Measurements from ENCODE around the gene LRMDA. TPM values are rescaled to one million over a fixed set of nuclear protein-coding genes. Genes with fewer than 3 reads are reported as not detected.

LRMDA gene
- polyA plus RNA-seq, 3 donors, result 39.8 to 59.6 (median 56.4) TPM

- H3K4me3 ChIP-seq (replicated peaks in 1 of 3; ENCODE audit: low read depth in 2 of 3, low read length in 3 of 3), result no peak overlapping the region
- H4K20me1 ChIP-seq (ENCODE audit: insufficient read depth, low read length), result no peaks in the 10 kb centered on the region
Measured at GRCh38 chr10:76007667-76008181, 576.3 kb downstream of the LRMDA start.

GRCh38 chr10:76009531-76009930 lies 578.1 kb downstream of the LRMDA start:
- Histone ChIP-seq H3K4me3 (replicated peaks in 1 of 3; ENCODE audit: low read depth in 2 of 3, low read length in 3 of 3) (no peak overlapping the region), H2AFZ (ENCODE audit: insufficient read depth, low read depth, low read length, poor library complexity, severe bottlenecking) (no peak overlapping the region), H3K4me1 (ENCODE audit: control insufficient read depth in 1 of 2, insufficient read depth in 2 of 2, low read length in 2 of 2) (no peaks in the 10 kb centered on the region), H3K36me3 (replicated peaks in 1 of 2; ENCODE audit: control insufficient read depth in 1 of 2, insufficient read depth in 2 of 2, low read length in 2 of 2) (no peaks in the 10 kb centered on the region), H3K79me2 (ENCODE audit: insufficient read depth, low read length) (no peaks in the 10 kb centered on the region), H3K27me3 (ENCODE audit: control insufficient read depth in 2 of 2, insufficient read depth in 2 of 2, low read length in 2 of 2) (no peaks in the 10 kb centered on the region), H4K20me1 (ENCODE audit: insufficient read depth, low read length) (no peaks in the 10 kb centered on the region), H3K4me2 (replicated peaks; ENCODE audit: extremely low read depth, low read length, poor library complexity, severe bottlenecking) (no peak overlapping the region), H3K27ac (ENCODE audit: low read depth in 1 of 2, low read length in 2 of 2) (no peak overlapping the region), H3K9me3 (replicated peaks in 1 of 2; ENCODE audit: control insufficient read depth in 1 of 2, insufficient read depth in 1 of 2, low read length in 2 of 2) (no peaks in the 10 kb centered on the region), H3K9ac (ENCODE audit: insufficient read depth, low read length, poor library complexity, severe bottlenecking) (no peak overlapping the region)
- H3K27ac Mint-ChIP-seq, result no peak overlapping the region
- H3K4me3 Mint-ChIP-seq, result no peak overlapping the region
- no peaks in the 10 kb centered on the region for H3K9me3 Mint-ChIP-seq
- no peak for TF ChIP-seq CTCF (IDR thresholded peaks at IDR 0.05)
- WGBS (ENCODE audit: insufficient coverage), result 94% methylated on average over 3 of the region's 11 CpGs
- H3K27me3 Mint-ChIP-seq (ENCODE audit: low read depth in 3 of 3), result peaks cover 0 to 1% (median 0%) of the 10 kb centered on the region in 3 donors
- H3K36me3 Mint-ChIP-seq, result no peaks in the 10 kb centered on the region
- no peak for DNase-seq
- intact Hi-C loops (cut with micrococcal nuclease), result no loop called here
- H3K4me1 Mint-ChIP-seq, result no peaks in the 10 kb centered on the region

More at GRCh38 chr10:76007667-76008181, 576.3 kb downstream of the LRMDA start:
- Mint-ChIP-seq H3K9me3 (no peaks in the 10 kb centered on the region), H3K27me3 (ENCODE audit: low read depth in 3 of 3) (peaks cover 0 to 1% (median 0%) of the 10 kb centered on the region in 3 donors), H3K4me3 (no peak overlapping the region), H3K4me1 (no peaks in the 10 kb centered on the region), H3K36me3 (no peaks in the 10 kb centered on the region), H3K27ac (peak overlapping the region in 1 of 7 donors; percentile 42)
- H3K4me2 ChIP-seq (replicated peaks; ENCODE audit: extremely low read depth, low read length, poor library complexity, severe bottlenecking), result no peak overlapping the region
- H3K36me3 ChIP-seq (replicated peaks in 1 of 2; ENCODE audit: control insufficient read depth in 1 of 2, insufficient read depth in 2 of 2, low read length in 2 of 2), result no peaks in the 10 kb centered on the region
- DNase-seq, result no peak
- H2AFZ ChIP-seq (ENCODE audit: insufficient read depth, low read depth, low read length, poor library complexity, severe bottlenecking), result no peak overlapping the region
- no peak overlapping the region for H3K27ac ChIP-seq (ENCODE audit: low read depth in 1 of 2, low read length in 2 of 2)
- no peaks in the 10 kb centered on the region for H3K79me2 ChIP-seq (ENCODE audit: insufficient read depth, low read length)
- intact Hi-C loops (cut with micrococcal nuclease), result no loop called here
- 98% methylated on average over 11 of the region's 14 CpGs for WGBS (ENCODE audit: insufficient coverage)
- H3K9ac ChIP-seq (ENCODE audit: insufficient read depth, low read length, poor library complexity, severe bottlenecking), result no peak overlapping the region
- H3K27me3 ChIP-seq (ENCODE audit: control insufficient read depth in 2 of 2, insufficient read depth in 2 of 2, low read length in 2 of 2), result no peaks in the 10 kb centered on the region
- H3K4me1 ChIP-seq (ENCODE audit: control insufficient read depth in 1 of 2, insufficient read depth in 2 of 2, low read length in 2 of 2), result no peaks in the 10 kb centered on the region
- no peak for TF ChIP-seq CTCF (IDR thresholded peaks at IDR 0.05)
- H3K9me3 ChIP-seq (replicated peaks in 1 of 2; ENCODE audit: control insufficient read depth in 1 of 2, insufficient read depth in 1 of 2, low read length in 2 of 2), result no peaks in the 10 kb centered on the region

Measured in CD14-positive monocyte (primary cell).